GM21528 (cell line): Measurements from ENCODE around the gene TTYH1.
"Not testable (repeated sequence)": the region's sequence is repeated elsewhere in the genome, so short reads cannot be mapped to it uniquely, and the experiment has no call there.

Source experiments
- ATAC-seq: cut with Tn5 transposase; IDR thresholded peaks from one replicate; pipeline ENCODE4 v1.9.1; 2021; ENCODE audit warnings: mild to moderate bottlenecking, moderate library complexity; ENCODE audit not compliant: unreplicated experiment, low FRiP score

TTYH1 gene

DNA sequence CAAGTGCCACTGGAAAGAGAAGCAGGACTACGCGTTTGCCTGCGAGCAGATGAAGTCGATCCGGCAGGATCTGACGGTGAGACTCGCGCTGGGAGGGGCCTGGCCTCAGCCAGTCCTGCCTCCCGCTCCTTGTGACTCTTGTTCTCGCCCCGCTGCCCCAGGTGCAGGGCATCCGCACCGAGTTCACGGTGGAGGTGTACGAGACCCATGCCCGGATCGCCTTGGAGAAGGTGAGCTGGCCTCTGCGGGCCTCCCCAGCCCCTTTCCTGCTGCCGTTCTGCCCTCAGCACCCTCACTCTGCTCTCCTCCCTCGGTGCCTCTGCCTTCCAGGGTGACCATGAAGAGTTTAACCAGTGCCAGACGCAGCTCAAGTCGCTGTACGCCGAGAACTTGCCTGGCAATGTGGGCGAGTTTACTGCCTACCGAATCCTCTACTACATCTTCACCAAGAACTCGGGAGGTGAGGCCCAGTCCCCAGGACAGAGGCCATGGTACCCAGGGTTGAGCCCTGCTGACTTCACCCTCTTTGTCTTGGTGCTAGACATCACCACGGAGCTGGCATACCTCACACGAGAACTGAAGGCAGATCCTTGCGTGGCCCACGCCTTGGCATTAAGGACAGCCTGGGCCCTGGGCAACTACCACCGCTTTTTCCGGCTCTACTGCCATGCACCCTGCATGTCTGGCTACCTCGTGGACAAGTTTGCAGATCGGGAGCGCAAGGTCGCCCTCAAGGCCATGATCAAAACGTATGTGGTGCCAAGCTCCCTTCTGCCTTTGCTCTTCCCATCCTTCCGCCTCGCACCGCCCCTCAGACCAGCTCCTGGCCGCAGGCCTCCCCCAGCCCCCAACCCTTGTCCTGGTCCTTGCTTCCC is 42.7 kb downstream of the TTYH1 start:
- no peak for ATAC-seq

DNA sequence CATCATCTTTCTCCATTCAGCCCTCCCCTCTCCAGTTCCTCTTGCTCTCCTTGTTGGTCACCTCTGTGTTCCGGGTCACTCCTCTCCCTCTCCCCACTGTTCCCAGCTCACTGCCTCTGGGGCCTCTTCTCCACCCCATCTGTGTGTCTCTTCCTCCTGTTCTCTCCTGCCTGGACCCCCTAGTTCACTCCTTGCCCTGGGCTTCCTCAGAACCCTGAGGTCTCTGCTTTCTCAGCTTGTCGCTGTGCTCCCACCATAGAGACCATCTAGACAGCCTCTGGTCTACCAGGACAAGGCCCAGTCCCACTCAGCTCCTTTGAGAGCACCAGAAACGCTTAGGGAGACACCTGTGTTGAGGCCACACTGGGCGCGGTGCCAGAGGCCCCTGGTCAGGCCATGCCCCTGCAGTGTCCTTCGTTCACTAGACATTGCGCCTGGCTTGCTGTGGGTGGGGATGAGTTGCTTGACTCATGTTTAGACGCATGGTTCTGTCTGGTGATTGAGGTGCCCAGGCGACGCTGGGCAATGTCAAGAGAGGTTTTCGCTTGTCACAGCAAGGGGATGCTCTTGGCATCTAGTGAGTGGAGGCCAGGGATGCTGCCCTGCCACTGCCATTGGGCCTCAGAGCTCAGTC is 43.5 kb downstream of the TTYH1 start:
- ATAC-seq, result no peak

GRCh38 chr19:54459282-54460229 is 44.3 kb downstream of the TTYH1 start:
- ATAC-seq, result no peak

DNA sequence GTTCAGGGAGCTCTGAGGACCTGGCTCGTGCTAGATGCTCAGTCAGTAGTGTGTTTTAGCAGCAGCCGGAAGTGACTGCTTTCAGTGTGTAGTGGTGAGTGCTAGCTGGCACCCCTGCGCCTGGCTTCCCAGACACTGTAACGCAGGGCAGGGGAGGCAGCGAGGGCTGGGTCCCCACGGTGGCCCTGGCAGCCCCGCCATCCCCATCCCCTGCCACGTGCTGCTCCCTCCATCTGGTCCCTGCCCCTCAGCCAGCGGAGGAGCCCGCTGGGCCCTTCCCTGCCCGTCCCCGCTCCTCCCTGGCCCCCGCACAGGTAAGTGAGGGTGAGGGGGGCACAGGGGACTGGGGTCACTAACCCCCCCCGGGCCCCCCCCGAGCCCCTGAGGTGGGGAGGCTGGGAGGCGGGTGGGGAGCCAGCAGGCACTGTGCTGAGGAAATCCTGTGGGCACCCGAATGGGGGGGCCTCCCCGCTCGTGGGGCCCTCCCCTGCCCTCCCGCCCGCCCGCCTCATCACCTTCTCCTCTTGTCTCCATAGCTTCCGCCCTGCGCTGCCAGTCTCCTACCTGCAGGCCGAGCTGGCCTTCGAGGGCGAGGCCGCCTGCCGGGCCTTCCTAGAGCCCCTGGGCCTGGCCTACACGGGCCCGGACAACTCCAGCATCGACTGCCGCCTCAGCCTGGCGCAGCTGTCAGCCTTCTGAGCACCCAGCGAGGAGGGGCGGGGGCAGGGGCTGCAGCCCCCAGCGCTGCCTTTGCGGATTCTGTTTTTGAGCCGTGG is 45.2 kb downstream of the TTYH1 start:
- ATAC-seq, result no peak

GRCh38 chr19:54461210-54461609 is 45.9 kb downstream of the TTYH1 start:
- no peak for ATAC-seq

- no peak for ATAC-seq
Measured at GRCh38 chr19:54461613-54462012, 46.3 kb downstream of the TTYH1 start.

DNA sequence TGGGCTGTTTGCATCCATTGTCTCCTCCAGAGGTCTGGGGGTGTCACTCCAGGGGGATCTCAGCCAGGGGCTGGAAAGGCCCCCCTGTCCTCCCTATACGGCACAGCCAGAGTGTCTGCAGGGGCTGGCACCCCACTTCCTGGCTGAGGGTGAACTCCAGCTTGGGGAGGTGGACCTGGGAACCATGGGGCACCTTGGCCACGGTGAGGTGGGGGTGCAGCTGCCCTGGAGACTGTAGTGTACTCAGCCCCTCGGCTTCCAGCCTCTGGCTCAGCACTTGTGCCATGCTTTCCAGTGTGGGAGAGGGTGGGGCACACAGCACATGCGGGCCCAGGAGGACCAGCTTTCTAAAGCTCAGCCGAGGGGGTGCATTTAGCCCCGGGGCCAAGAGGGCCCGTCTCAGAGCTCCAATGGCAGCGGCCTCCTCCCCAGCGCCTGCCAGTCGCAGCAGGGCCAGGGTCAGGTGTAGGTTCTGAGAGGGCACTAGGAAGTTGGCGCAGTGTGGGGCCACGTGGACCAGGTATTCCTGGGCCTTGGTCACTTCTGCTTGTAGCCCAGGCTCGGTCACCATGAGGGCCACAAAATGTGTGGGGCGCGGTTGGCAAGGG is 46.9 kb downstream of the TTYH1 start:
- no peak for ATAC-seq

- peak; percentile 7 for ATAC-seq
Measured at GRCh38 chr19:54462655-54463530, 47.6 kb downstream of the TTYH1 start.

DNA sequence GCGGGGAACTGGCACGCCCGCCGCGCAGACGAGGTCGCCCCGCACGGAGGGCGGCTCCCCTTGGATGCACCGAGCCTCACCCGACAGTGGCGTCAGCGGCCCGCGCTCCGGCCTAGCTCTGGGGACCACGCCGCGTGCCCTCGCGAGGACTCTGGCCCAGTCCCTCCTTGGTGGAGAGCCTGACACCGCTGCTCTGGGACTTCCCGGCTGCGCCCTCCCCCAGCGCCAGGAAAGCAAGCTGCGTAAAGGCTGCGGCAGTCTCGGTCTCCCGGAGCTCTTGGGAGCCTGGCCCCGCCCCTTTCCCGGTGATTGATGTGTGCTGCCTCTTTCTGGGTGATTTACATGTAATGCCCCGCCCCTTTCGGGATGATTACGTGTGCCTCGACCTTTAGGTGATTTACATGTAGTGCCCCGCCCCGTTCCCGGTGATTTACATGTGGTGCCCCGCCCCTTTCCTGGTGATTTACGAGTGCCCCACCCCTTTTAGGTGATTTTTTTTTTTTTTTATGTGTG is 48.3 kb downstream of the TTYH1 start, which contains the start of gene LENG9:
Gene LENG9, minus strand, starts transcription at position 248 of the 513 bp plus-strand sequence. CDS start 252 bp downstream, outside the sequence.
- peak; percentile 68 for ATAC-seq

DNA sequence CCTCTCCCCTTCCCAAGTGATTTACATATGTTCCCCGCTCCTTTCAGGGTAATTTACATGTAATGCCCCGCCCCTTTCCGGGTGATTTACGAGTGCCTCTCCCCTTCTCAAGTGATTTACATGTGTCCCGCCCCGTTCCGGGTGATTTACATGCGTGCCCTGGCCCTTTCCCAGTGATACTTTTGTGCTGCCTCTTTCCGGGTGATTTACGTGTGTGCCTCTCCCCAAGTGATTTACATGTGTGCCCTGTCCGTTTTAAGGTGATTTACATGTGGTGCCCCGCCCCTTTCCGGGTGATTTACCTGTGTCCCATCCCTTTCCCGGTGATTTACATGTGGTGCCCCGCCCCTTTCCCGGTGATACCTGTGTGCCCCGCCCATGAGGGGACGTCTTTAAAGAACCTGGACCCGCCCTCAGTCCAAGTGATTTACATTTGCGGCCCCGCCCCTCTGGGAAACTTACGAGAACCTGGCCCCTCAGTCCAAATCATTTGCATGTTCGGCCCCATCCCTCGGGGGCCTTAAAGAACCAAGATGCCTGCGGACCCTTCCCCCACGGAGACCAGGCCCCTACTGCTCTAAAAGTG is 48.9 kb downstream of the TTYH1 start:
- ATAC-seq, result peak; percentile 50

DNA sequence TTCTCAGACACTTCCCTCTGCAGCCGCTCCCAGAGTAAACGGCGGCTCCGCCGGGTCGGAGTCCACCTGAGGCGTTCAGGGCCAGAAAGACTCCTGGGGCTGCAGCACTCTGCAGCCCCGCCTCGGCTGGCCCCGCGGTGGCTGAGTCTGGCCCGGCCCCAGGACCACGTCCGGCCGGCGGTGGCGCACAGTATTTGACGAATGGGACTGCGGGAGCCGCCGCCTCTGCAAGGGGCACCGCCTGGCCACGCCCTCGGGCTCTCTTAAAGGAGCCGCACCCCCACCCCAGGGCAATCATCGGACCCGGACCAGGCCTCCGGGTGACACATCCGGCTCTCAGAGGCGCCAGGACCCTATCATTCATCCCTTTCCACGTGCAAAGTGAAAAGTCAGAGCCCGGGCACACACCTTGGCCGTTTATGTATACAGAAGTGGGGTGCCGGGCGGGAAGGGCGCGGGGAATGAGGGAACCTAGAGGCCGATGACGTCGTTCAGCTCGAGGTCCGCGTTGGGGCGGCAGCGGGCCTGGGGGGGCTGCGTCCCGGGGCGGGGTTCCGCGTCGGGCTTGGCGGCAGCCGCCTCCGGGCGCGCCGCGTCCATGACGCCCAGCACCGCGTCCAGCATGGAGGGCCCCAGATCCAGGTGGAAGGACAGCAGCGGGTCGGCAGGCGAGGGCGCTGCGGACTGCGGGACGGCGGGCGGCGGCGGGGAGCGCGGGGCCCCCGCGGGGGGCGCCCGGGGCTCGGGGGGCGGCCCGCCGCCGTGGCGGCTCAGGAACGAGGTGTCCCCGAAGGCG is 49.6 kb downstream of the TTYH1 start:
- peak; percentile 27 for ATAC-seq

DNA sequence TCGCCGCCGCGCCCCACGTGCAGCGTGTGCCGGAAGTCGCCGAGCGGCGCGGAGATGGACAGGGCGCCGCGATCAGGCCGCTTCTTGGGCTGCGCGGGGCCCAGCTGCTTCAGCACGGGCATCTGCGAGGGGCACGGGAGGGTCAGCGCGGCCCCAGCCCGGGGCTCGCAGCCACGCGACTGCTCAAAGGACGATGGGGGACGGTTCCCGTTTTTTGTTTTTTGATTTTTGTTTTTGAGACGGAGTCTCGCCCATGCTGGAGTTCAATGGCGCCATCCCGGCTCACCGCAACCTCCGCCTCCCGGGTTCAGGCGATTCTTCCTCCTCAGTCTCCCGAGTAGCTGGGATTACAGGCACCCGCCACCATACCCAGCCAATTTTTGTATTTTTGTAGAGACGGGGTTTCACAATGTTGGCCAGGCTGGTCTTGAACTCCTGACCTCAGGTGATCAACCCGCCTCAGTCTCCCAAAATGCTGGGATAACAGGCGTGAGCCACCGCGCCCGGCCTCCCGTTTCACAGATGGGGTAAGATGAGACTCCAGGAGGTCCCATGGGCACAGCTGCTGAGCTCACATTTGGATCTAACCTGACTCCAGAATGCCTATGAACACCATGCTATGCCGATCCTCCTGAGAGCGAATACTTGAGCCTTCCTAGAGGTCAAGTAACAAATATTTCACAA is 50.3 kb downstream of the TTYH1 start:
- no peak for ATAC-seq

DNA sequence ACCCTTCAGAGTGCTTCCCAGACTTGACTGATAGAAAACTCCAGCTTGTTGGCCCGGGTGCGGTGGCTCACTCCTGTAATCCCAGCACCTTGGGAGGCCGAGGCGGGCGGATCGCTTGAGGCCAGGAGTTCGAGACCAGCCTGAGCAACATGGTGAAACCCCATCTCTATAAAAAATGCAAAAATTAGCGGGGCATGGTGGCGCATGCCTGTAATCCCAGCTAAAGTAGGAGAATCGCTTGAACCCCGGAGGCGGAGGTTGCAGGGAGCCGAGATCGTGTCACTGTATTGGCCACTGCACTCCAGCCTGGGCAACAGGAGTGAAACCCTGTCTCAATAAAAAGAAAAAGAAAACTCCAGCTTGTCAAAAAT is 50.8 kb downstream of the TTYH1 start:
- ATAC-seq, result not testable (repeated sequence)

DNA sequence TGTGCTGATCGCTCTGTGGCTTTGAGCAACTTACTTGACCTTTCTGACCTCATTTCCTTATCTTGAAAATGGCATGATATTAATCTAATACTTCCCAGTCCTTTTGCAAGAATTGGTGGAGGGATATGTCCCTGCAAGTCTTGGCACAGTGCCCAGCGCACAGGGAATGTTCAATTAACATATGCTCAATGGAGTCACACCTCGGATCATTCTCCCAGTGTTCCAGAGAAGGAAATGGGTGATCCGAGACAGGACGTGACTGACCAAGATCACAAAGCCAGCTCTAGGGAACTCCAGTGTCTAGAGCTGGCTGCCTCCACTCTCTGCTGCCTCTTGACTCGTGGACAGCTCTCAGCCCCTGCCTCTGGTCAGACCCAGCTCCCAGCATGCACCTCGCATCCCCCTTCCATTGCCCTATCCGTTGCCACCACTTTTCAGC is 54.3 kb downstream of the TTYH1 start:
- ATAC-seq, result no peak

DNA sequence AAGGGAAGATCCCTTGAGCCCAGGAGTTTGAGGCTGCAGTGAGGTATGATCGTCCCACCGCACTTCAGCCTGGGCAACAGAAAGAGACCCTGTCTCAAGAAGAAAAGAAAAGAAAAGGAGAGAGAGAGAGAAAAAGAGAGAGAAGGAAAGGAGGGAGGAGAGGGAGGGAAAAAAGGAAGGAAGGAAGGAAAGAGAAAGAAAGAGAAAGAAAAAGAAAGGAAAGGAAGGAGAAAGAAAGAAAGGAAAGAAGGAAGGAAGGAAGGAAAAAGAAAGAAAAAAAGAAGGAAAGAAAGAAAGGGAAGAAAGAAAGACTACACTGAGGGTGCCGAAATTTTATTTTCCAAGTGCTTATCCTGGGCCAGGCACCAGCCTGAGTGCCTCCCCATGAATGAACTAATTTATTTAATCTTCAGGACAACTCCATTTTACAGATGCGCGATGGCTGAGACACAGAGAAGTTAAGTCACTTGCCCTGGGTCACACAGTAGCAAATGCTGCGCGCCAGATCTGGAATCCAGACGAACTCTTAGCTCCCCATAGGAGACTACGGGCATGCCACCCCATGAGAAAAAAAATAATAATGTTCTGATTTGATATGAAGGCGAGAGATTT is 55.1 kb downstream of the TTYH1 start:
- no peak for ATAC-seq
